ENCODE results near the gene SRSF8. TPM values are rescaled to one million over a fixed set of nuclear protein-coding genes. Genes with fewer than 3 reads are reported as not detected.

SRSF8 gene
- polyA plus RNA-seq, 6 donors from 2014 or later: 93.9 to 128 (median 108) TPM

GRCh38 chr11:95091663-95092180 lies 25.0 kb downstream of the SRSF8 start:
- ATAC-seq (ENCODE audit: low read depth in 2 of 2): no peak

GRCh38 chr11:95092549-95093324 lies 26.0 kb downstream of the SRSF8 start:
- no peaks in the 10 kb centered on the region for H3K9me3 Mint-ChIP-seq
- H3K4me3 Mint-ChIP-seq: peak overlapping the region; percentile 50 to 90 (median 76)
- H3K36me3 Mint-ChIP-seq: no peaks in the 10 kb centered on the region
- ATAC-seq (ENCODE audit: low read depth in 2 of 2): no peak
- no peak for DNase-seq
- no peaks in the 10 kb centered on the region for H3K27me3 Mint-ChIP-seq
- H3K27ac Mint-ChIP-seq: peak overlapping the region; percentile 28 to 90 (median 62)
- H3K4me1 Mint-ChIP-seq: peaks cover 70 to 80% (median 79%) of the 10 kb centered on the region in 3 donors

More at GRCh38 chr11:95091663-95092180, 25.0 kb downstream of the SRSF8 start:
- H3K27ac Mint-ChIP-seq: peak overlapping the region in 2 of 6 donors; percentile 16 to 47
- H3K9me3 Mint-ChIP-seq: no peaks in the 10 kb centered on the region
- H3K4me1 Mint-ChIP-seq: peaks cover 61 to 71% (median 69%) of the 10 kb centered on the region in 3 donors
- DNase-seq: no peak
- peak overlapping the region in 7 of 8 donors; percentile 7 to 97 (median 91) for H3K4me3 Mint-ChIP-seq
- H3K27me3 Mint-ChIP-seq: no peaks in the 10 kb centered on the region
- no peaks in the 10 kb centered on the region for H3K36me3 Mint-ChIP-seq

DNA sequence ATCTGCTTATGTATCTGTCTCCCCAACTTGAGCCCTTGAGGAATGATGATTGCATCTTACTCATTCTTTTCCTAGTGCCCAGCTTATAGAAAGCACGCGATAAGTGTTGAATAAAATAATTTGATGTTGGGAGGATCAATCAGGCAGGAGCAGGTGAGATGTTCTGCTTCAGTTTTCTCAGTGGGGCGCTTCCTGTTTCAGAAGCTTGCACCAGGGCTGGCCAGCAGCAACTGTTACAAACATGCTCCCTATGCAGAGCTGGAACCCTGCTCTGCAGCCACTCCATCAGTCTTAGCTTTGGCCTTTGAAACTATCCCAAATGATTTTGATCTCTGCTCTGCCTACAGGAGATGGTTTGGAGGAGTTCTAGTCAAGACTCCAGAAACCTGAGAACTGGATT lies 26.8 kb downstream of the SRSF8 start:
- H3K36me3 Mint-ChIP-seq: no peaks in the 10 kb centered on the region
- no peaks in the 10 kb centered on the region for H3K9me3 Mint-ChIP-seq
- peak overlapping the region; percentile 50 to 90 (median 76) for H3K4me3 Mint-ChIP-seq
- H3K27ac Mint-ChIP-seq: peak overlapping the region in 3 of 6 donors; percentile 34 to 90 (median 69)
- H3K27me3 Mint-ChIP-seq: no peaks in the 10 kb centered on the region
- ATAC-seq (ENCODE audit: low read depth in 2 of 2) (no peak), DNase-seq (no peak)
- peaks cover 70 to 87% (median 84%) of the 10 kb centered on the region in 3 donors for H3K4me1 Mint-ChIP-seq

DNA sequence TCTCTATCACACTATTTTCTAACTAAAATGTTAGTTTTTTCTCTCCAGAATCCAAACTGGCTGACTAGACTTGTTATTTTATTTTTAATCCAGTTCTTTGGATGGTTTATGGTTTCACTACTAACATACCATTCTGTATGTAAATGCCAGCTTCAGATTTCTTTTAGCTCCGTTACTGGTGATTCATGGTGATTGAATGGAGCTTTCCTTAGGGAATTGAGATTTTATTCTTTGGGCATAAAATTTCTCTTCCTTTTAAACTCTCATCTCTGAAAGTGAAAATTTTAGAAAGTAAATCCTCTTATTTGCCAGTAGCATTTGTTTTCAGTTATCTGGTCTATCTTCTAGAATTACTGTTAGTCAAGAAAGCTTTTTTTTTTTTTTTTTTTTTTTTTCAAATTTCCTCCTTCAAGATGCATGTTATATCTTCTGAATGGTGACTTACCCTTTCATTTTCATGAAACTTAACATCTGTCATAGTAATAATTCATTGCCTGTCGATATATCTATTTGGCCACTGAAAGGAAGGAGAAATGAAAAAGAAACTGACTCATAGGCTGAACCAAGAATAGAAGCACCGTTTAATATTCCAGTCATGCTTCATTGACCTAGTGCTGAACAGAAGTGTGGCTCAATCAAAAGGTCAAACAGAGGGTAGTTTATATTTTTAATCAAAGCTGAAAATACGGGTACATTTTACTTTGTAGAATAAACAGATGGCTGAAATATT lies 29.3 kb downstream of the SRSF8 start:
- ATAC-seq (ENCODE audit: low read depth in 2 of 2) (peak; percentile 88 to 93), DNase-seq (peak; percentile 52)
- no peaks in the 10 kb centered on the region for H3K27me3 Mint-ChIP-seq
- no peaks in the 10 kb centered on the region for H3K9me3 Mint-ChIP-seq
- H3K36me3 Mint-ChIP-seq: no peaks in the 10 kb centered on the region
- H3K27ac Mint-ChIP-seq: peak overlapping the region; percentile 2 to 89 (median 58)
- H3K4me1 Mint-ChIP-seq: peaks cover 74 to 93% (median 87%) of the 10 kb centered on the region in 3 donors
- H3K4me3 Mint-ChIP-seq: peak overlapping the region; percentile 6 to 80 (median 37)

GRCh38 chr11:95097209-95097608 lies 30.5 kb downstream of the SRSF8 start:
- H3K27me3 Mint-ChIP-seq: no peaks in the 10 kb centered on the region
- no peaks in the 10 kb centered on the region for H3K9me3 Mint-ChIP-seq
- ATAC-seq (ENCODE audit: low read depth in 2 of 2) (no peak), DNase-seq (no peak)
- H3K27ac Mint-ChIP-seq: peak overlapping the region in 5 of 6 donors; percentile 1 to 75 (median 47)
- H3K36me3 Mint-ChIP-seq: no peaks in the 10 kb centered on the region
- peak overlapping the region in 4 of 8 donors; percentile 2 to 72 (median 22) for H3K4me3 Mint-ChIP-seq
- H3K4me1 Mint-ChIP-seq: peaks cover 62 to 86% (median 80%) of the 10 kb centered on the region in 3 donors

- Mint-ChIP-seq H3K4me1 (peaks cover 56 to 80% (median 78%) of the 10 kb centered on the region in 3 donors), H3K27ac (no peak overlapping the region), H3K9me3 (no peaks in the 10 kb centered on the region), H3K4me3 (peak overlapping the region in 1 of 8 donors; percentile 37), H3K27me3 (no peaks in the 10 kb centered on the region), H3K36me3 (peaks cover 0 to under 1% of the 10 kb centered on the region in 2 donors)
- ATAC-seq (ENCODE audit: low read depth in 2 of 2) (no peak), DNase-seq (no peak)
Observed at GRCh38 chr11:95098826-95099225, 32.1 kb downstream of the SRSF8 start.

DNA sequence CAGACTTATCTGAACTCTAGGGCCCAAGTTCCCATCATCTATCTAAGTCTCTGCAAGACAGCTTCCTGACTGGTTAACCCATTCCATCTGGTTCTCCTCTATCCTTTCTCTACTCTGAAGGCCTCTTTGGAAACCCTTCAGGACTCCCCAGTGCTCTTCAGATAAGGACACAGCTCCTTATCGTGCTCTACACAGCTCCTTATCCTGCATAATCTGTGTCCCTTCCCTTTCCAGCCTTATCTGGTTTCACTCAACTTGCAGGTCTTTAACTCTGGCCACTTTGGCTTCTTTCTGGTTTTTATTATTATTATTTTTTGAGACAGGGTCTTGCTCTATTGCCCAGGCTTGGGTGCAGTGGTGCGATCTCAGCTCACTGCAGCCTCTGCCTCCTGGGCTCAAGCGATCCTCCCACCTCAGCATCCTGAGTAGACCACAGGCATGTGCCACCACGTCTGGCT lies 33.5 kb downstream of the SRSF8 start:
- Mint-ChIP-seq H3K4me1 (peaks cover 52 to 81% (median 73%) of the 10 kb centered on the region in 3 donors), H3K4me3 (peak overlapping the region in 3 of 8 donors; percentile 29 to 79 (median 38)), H3K36me3 (peaks cover 0 to 4% of the 10 kb centered on the region in 2 donors), H3K27ac (no peak overlapping the region), H3K27me3 (no peaks in the 10 kb centered on the region), H3K9me3 (no peaks in the 10 kb centered on the region)
- ATAC-seq (ENCODE audit: low read depth in 2 of 2): no peak
- DNase-seq: no peak

GRCh38 chr11:95100856-95101507 lies 34.3 kb downstream of the SRSF8 start:
- H3K4me3 Mint-ChIP-seq: peak overlapping the region in 3 of 8 donors; percentile 20 to 38 (median 35)
- peaks cover 46 to 77% (median 71%) of the 10 kb centered on the region in 3 donors for H3K4me1 Mint-ChIP-seq
- no peak overlapping the region for H3K27ac Mint-ChIP-seq
- DNase-seq (no peak), ATAC-seq (ENCODE audit: low read depth in 2 of 2) (no peak)
- no peaks in the 10 kb centered on the region for H3K27me3 Mint-ChIP-seq
- peaks cover 0 to 4% of the 10 kb centered on the region in 2 donors for H3K36me3 Mint-ChIP-seq
- H3K9me3 Mint-ChIP-seq: no peaks in the 10 kb centered on the region

- Mint-ChIP-seq H3K27me3 (no peaks in the 10 kb centered on the region), H3K4me3 (no peak overlapping the region), H3K4me1 (peaks cover 46 to 80% (median 75%) of the 10 kb centered on the region in 3 donors), H3K27ac (peak overlapping the region in 1 of 6 donors; percentile 65), H3K9me3 (no peaks in the 10 kb centered on the region), H3K36me3 (peaks cover 0 to 4% of the 10 kb centered on the region in 2 donors)
- ATAC-seq (ENCODE audit: low read depth in 2 of 2) (no peak), DNase-seq (no peak)
Observed at GRCh38 chr11:95101935-95102334, 35.2 kb downstream of the SRSF8 start.

DNA sequence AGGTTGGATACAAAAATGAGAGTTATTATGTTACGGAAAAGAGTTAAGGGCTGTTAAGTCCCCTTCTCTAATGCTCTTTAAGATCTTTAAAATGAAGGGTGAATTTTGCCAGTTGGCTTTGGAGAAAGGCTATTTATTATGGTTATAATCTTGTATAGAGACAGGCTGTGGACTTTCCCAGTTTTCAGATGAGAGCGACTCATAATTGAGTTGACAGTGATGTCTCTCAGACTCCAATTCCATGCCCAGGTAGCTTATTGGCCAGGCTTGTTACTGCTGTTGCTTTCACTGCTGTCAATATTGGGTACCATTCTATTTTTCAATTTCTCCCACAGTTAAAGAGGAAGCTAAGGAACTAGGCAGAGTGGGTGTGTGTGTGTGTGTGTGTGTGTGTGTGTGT lies 36.0 kb downstream of the SRSF8 start:
- Mint-ChIP-seq H3K27me3 (no peaks in the 10 kb centered on the region), H3K36me3 (peaks cover 0 to 4% of the 10 kb centered on the region in 2 donors), H3K27ac (peak overlapping the region in 3 of 6 donors; percentile 34 to 93 (median 51)), H3K4me3 (peak overlapping the region in 1 of 8 donors; percentile 45), H3K4me1 (peaks cover 44 to 80% (median 75%) of the 10 kb centered on the region in 3 donors), H3K9me3 (no peaks in the 10 kb centered on the region)
- DNase-seq (no peak), ATAC-seq (ENCODE audit: low read depth in 2 of 2) (no peak)

DNA sequence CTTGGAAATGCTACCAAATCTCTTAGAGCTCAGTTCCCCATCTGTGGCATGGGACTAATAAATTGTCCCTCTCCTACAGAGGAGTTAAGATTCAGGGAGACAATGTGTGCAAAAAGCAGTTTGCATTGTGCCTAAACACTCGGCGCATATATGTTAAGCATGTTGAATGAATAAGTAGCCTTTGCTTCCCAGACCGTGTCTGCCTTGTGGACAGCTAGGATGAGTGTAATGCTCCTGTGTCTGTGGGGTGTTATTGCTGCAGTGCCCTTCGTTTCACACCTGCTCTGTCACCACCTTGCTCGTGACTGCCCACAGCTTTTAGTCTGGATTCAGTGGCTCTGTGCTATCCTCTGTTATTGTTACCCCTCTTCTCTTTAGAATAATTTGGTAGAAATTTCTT lies 37.0 kb downstream of the SRSF8 start:
- Mint-ChIP-seq H3K27ac (peak overlapping the region in 1 of 6 donors; percentile 95), H3K36me3 (peaks cover 0 to 4% of the 10 kb centered on the region in 2 donors), H3K27me3 (no peaks in the 10 kb centered on the region), H3K9me3 (no peaks in the 10 kb centered on the region), H3K4me1 (peaks cover 49 to 80% (median 75%) of the 10 kb centered on the region in 3 donors), H3K4me3 (no peak overlapping the region)
- DNase-seq: no peak
- ATAC-seq (ENCODE audit: low read depth in 2 of 2): no peak

GRCh38 chr11:95104121-95104830 lies 37.6 kb downstream of the SRSF8 start:
- H3K27ac Mint-ChIP-seq: peak overlapping the region in 2 of 6 donors; percentile 52 to 95
- peak overlapping the region in 1 of 8 donors; percentile 33 for H3K4me3 Mint-ChIP-seq
- H3K4me1 Mint-ChIP-seq: peaks cover 49 to 79% (median 75%) of the 10 kb centered on the region in 3 donors
- ATAC-seq (ENCODE audit: low read depth in 2 of 2) (no peak), DNase-seq (no peak)
- no peaks in the 10 kb centered on the region for H3K9me3 Mint-ChIP-seq
- H3K27me3 Mint-ChIP-seq: no peaks in the 10 kb centered on the region
- H3K36me3 Mint-ChIP-seq: peaks cover 0 to 4% of the 10 kb centered on the region in 2 donors

Data from naive B cell (primary cell).